HG03175 (cell line): Measurements from ENCODE around the gene KRTAP7-1.

Experiments used
- ATAC-seq: cut with Tn5 transposase; IDR thresholded peaks from one replicate; pipeline ENCODE4 v1.9.1; 2021; ENCODE audit warnings: mild to moderate bottlenecking, moderate library complexity; ENCODE audit not compliant: unreplicated experiment

The KRTAP7-1 gene

GRCh38 chr21:30829659-30830058 is at the start of gene KRTAP7-1:
Gene KRTAP7-1 (minus strand): TSS chr21:30829759. CDS start chr21:30829698, 61 bp downstream.
- no peak for ATAC-seq

GRCh38 chr21:30874526-30874925 is 45.0 kb upstream of the KRTAP7-1 start:
- no peak for ATAC-seq

- ATAC-seq = no peak
These were observed 18.3 kb upstream of the KRTAP7-1 start for GRCh38 chr21:30847627-30848500.

GRCh38 chr21:30842990-30843389 is 13.4 kb upstream of the KRTAP7-1 start:
- ATAC-seq = no peak

GRCh38 chr21:30839304-30839703 is 9.7 kb upstream of the KRTAP7-1 start:
- no peak for ATAC-seq

- no peak for ATAC-seq
These were observed 9.0 kb upstream of the KRTAP7-1 start for GRCh38 chr21:30838536-30838935.

- ATAC-seq = no peak
These were observed 1.7 kb upstream of the KRTAP7-1 start for GRCh38 chr21:30831194-30831765.

GRCh38 chr21:30818837-30819610 is 10.5 kb downstream of the KRTAP7-1 start:
- no peak for ATAC-seq

- no peak for ATAC-seq
These were observed 16.4 kb downstream of the KRTAP7-1 start, which contains the start of gene KRTAP8-1 for GRCh38 chr21:30813174-30813573. Gene KRTAP8-1 (minus strand): TSS chr21:30813274. CDS start chr21:30813220, 54 bp downstream.

- no peak for ATAC-seq
These were observed 29.0 kb downstream of the KRTAP7-1 start for GRCh38 chr21:30800605-30801004.

- ATAC-seq = no peak
These were observed 35.8 kb downstream of the KRTAP7-1 start for GRCh38 chr21:30793581-30794314.

GRCh38 chr21:30779249-30779648 is 50.3 kb downstream of the KRTAP7-1 start:
- ATAC-seq = no peak
